ENCODE measurements around the gene JPH2.

Gene JPH2

DNA sequence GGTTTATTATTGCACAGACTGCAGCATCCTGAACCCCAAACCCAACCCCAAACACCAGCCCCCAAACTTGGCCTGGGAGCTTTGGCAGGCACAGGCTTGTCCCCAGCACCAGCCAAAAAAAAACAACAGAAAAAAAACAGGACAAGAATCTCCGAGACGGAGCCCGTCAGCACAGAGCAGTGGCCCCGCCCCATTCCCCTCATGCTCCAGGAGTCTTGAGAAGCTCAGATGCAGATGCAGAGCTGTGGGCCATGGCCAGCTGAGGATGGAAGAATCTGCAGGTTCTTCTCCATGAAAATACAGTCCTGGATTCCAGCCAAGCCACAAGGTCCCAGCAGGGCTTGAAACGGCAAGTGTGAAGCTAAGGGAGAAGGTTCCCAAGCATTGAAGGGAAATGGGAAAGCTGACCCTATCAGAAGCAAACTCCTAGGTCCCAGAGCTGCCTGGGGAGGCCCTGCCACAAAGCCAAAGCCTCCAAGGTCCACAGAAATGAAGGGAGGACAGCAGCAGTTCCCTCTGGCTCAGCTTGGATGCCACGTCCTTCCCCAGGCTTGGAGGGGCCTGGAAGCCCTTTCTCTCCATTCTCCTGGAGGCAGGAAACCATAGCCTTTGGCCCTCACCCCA, 75.2 kb downstream of the JPH2 start:
- no peak for DNase-seq (ENCODE audit: low spot score)
- in situ Hi-C loops (cut with MboI; ENCODE audit: low sequenced_read_pairs, unreplicated experiment) = loop anchor here (10.0 kb wide), 1 partner anchor 73 kb away; the partner anchor contains the start of gene JPH2
- TF ChIP-seq, protein P1, sequence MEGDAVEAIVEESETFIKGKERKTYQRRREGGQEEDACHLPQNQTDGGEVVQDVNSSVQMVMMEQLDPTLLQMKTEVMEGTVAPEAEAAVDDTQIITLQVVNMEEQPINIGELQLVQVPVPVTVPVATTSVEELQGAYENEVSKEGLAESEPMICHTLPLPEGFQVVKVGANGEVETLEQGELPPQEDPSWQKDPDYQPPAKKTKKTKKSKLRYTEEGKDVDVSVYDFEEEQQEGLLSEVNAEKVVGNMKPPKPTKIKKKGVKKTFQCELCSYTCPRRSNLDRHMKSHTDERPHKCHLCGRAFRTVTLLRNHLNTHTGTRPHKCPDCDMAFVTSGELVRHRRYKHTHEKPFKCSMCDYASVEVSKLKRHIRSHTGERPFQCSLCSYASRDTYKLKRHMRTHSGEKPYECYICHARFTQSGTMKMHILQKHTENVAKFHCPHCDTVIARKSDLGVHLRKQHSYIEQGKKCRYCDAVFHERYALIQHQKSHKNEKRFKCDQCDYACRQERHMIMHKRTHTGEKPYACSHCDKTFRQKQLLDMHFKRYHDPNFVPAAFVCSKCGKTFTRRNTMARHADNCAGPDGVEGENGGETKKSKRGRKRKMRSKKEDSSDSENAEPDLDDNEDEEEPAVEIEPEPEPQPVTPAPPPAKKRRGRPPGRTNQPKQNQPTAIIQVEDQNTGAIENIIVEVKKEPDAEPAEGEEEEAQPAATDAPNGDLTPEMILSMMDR (IDR thresholded peaks at IDR 0.05; ENCODE audit: borderline replicate concordance, control extremely low read depth, extremely low read depth, insufficient read depth, missing control alignments) = no peak

DNA sequence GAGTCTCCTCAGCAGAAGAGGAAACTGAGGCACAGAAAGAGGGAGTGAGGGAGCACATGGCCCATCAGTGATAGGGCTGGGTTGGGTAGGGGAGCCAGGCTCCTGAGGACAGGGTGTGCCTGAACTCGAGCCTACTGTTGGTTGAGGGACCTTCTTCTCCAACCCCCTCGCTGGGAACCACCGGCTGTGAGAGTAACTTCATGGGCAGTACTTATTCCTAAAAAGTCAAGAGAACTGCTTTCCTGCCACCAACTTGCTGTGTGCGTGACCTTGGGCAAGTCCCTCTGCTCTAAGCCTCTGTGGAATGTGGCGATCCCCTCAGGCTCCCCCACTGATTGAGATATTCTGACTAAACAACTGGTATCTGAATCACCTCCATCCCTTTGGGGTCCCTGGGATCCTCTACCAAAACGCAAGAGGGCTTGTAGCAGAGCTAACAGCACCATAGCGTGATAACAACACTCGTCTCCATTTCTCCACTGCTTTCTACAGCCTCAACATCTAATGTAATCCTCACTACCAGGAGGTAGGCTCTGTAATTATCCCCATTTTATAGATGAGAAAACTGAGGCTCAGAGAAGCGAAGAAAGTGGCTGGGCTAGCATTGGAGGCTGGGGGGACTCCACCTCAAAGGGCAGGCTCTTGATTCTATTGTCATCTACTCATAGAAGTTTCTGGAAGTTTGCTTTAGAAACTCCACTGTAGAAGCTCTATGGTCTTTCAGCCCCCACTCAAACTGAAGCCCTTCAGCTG, 76.0 kb downstream of the JPH2 start:
- TF ChIP-seq, protein P1 (IDR thresholded peaks at IDR 0.05; ENCODE audit: borderline replicate concordance, control extremely low read depth, extremely low read depth, insufficient read depth, missing control alignments) = no peak
- no peak for DNase-seq (ENCODE audit: low spot score)
- in situ Hi-C loops (cut with MboI; ENCODE audit: low sequenced_read_pairs, unreplicated experiment) = loop anchor here (10.0 kb wide), 1 partner anchor 74 kb away; the partner anchor contains the start of gene JPH2

DNA sequence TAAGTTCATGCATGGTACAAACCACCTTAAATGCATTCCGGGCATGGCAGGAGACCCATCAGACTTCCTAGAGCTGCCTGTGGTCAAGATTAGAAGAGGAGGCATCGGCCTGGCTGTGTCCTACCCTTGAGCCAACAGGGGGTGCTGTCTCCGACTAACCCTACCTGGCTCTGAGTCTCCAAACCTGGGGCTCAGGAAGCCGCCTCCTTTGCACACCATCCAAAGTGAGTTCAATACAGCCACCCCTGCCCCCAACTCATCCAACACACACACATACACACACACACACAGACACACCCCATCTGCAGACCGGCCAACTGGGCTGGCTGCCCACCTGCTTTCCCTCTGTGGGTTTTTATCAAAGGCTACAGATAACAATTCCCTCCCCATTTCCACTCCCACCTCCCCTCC, 77.0 kb downstream of the JPH2 start:
- TF ChIP-seq, protein P1 (IDR thresholded peaks at IDR 0.05; ENCODE audit: borderline replicate concordance, control extremely low read depth, extremely low read depth, insufficient read depth, missing control alignments) = no peak
- in situ Hi-C loops (cut with MboI; ENCODE audit: low sequenced_read_pairs, unreplicated experiment) = loop anchor here (10.0 kb wide), 1 partner anchor 75 kb away; the partner anchor contains the start of gene JPH2
- no peak for DNase-seq (ENCODE audit: low spot score)

DNA sequence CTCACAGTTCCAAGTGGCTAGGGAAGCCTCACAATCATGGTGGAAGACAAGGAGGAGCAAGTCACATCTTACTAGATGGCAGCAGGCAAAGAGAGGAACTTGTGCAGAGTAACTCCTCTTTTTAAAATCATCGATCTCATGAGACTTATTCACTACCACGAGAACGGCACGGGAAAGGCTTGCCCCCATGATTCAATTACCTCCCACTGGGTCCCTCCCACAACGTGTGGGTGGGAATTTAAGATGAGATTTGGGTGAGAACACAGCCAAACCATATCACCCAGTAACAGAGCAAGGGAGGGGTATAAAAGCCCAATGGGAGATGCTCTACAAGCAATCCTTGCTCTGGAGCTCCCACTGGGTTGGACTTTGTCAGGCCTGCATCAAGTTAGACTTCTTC, 80.4 kb downstream of the JPH2 start:
- in situ Hi-C loops (cut with MboI; ENCODE audit: low sequenced_read_pairs, unreplicated experiment) = no loop called here
- no peak for DNase-seq (ENCODE audit: low spot score)
- TF ChIP-seq, protein P1 (IDR thresholded peaks at IDR 0.05; ENCODE audit: borderline replicate concordance, control extremely low read depth, extremely low read depth, insufficient read depth, missing control alignments) = no peak

DNA sequence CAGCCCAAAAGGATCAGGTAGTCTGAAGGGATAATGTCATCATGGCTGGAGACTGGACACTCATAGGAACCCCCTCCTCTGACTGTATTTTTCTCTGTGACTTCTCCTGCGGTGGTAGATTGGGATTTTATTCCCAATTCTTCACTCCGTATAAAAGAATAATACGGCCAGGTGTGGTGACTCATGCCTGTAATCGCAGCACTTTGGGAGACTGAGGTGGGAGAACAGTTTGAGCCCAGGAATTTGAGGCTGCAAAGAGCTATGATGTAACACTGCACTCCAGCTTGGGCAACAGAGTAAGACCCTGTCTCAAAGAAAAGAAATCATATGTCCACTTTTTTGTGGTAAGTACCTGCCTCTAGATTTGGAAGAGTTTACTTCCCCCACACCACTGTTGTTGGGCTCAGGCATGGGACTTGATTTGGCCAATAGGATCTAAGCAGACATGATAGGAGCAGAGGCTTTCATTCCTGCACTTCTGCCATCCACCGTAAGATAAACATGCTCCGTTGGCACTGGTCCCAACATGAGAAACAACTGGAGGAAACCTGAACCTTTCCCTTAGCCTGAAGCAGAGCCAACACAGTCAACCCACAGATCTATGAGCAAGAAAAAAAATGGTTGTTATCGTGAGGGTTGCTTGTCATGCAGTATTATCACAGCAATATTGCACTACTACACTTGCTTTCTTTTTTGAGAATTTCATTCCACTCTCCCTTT, 82.0 kb downstream of the JPH2 start:
- TF ChIP-seq, protein P1 (IDR thresholded peaks at IDR 0.05; ENCODE audit: borderline replicate concordance, control extremely low read depth, extremely low read depth, insufficient read depth, missing control alignments) = no peak
- no peak for DNase-seq (ENCODE audit: low spot score)
- in situ Hi-C loops (cut with MboI; ENCODE audit: low sequenced_read_pairs, unreplicated experiment) = no loop called here

DNA sequence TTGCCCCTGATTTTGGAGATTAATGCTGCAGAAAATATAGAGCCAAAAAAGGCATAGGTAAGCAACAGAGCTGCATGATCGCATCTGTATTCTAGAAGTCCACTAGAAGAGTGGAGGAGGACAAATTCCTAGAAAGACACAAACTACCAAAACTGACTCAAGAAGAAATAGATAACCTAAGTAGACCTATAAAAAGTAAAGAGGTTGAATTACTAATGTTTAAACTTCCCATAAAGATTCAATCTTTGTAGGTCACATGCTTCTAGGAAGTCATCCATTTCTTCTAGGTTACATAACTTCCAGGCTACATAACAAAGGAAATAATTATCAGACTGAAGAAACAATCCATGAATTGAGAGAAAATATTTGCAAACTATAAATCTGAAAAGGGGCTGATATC, 84.4 kb downstream of the JPH2 start:
- TF ChIP-seq, protein P1 (IDR thresholded peaks at IDR 0.05; ENCODE audit: borderline replicate concordance, control extremely low read depth, extremely low read depth, insufficient read depth, missing control alignments) = no peak
- in situ Hi-C loops (cut with MboI; ENCODE audit: low sequenced_read_pairs, unreplicated experiment) = no loop called here
- no peak for DNase-seq (ENCODE audit: low spot score)
